ENCODE measurements around the gene HOXC6. TPM values are rescaled to one million over a fixed set of nuclear protein-coding genes. Genes with fewer than 3 reads are reported as not detected.
"Not testable (repeated sequence)": the region's sequence is repeated elsewhere in the genome, so short reads cannot be mapped to it uniquely, and the experiment has no call there.

Gene HOXC6
- polyA plus RNA-seq, 1 donor = 16.3 TPM

DNA sequence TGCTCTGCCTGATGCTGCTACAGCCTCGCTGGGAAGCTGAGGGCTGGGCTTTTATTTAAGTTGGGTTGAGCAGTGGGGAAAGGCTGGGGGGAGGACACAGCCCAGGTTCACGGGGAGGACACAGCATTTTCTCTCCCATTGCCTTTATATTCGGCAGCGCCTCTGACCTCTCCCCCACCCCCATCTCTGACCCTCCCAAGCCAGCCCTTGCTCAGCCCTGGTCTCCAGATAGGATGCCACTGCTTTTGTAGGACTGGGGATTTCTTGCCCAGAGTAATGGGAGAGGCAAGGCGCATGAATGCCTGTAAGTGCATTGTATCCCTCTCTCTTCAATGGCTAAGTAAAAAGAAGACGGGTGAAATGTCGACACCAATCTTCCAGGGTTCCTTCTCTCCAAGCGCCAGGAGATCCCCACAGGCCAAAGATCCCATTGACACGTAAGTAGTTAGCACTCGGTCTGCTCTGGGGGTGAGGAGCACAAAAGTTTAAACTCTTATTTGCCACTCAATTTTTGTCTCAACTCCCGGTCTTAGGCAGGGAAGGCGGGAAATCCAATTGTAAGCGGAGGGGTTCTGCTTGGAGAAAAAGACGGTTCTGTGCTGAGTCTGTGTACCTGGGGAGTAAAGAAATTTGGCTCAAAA lies 30.0 kb downstream of the HOXC6 start:
- no peak for DNase-seq

DNA sequence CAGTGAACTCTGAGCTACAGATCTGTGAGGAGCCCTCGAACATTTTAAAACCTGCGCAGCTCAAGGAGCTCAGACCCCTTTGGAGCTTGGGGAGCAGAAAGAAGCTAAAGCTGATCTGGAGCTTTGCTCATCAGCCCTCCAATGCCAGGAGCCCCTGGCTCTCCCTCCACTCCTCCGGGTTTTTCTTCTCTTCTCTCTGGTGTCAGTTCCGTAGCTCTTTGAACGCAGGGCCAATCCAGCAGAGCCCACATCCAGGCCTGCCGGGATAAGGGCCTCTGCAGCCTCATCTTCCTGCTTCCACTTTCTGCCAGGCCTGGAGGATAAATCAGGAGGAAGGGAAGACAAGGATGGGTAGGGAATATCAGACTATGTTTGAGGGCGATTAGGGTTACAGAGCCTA lies 31.4 kb downstream of the HOXC6 start:
- no peak for DNase-seq

DNA sequence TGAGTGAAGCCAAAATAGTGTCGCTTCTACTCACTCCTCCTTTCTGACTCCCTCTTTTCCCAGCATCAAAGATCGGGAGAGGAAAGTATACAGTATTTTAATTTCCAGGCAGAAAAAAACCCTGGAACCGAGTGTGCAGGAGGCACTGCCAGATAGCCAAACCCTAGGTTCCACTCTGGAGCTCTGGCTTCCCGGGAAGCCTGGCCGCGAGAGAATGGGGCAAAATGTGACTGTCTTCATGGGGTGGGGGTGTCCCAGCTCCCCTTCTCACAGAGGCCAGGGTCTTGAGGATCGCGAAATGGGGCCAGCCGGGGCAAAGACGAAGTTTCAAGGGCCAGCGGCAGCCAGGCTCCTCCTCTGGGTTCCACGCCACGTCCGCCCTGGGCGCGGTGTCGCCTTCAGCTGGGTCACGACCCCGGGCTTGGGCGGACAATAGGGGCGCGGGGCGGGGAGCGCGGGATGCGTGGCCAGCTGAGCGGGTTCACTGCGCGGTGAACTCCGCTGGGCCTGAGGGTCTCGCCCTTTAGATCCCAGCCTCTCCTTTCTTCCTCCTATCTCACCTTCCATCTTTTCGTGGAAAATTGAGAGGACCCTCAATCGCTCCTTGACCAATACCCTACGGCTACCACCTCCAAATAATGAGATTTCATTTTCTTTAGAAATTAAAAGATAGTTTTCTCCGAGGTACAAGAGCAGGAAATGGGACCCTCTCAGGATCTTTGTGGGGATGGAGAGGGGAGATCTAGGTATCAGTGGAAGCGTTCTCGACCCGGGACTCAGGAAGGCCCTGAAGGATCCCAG lies 32.1 kb downstream of the HOXC6 start:
- DNase-seq = no peak

DNA sequence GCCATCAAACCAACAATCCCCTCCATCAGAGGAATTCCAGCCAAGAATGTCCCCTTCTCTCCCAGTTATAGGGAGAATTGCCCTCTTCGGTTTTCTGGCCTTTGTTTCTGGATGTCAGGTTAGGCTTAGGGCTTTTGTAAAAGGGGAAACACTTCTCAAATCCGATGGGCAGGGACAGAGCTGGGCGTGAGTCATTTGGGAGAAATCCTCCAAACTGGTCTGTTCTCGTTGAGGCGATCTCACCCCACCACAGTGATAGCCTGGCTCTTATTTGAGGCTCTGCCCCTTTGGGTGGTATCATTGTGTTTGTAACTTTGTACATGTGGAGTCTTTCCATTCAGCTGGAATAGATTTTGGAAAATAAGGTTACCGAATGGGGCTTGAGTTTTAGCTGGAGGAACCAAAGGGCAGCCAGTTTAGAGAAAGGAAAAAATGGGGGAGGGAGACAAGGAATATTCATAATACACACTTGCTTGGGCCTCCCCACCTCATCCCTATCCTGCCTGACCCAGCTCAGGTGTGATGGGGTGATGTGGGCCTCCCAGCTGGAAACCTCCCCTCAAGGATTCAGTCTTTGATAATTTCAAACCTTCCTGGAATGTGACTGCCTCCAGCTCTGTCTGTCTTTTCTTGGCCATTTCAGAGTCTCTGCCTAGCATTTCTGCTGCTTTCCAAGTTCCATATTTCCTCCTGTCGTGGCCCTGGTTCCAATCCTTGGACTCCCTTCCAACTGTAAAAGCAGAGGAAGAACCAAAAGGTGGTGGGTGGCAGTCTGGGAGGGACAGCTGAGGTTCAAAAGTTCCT lies 32.9 kb downstream of the HOXC6 start:
- DNase-seq = no peak

DNA sequence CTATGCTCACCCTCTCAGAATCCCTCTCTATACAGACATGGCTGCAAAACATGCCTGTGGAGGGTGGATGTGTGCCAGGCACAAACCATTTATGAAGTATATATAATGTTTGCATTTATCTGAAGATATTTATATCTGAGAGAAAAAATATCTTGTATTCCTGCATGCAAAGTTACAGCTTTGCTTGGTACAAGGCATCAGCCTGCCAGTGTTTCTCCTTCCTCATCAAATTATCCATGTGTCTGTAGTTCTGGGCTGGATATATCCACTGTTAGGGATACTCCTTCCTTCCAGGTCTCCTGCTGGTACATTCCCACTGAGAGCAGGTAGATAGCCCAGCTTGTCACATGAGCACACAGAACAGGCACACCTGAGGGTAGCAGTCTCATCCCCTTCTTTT lies 37.4 kb downstream of the HOXC6 start:
- no peak for DNase-seq

DNA sequence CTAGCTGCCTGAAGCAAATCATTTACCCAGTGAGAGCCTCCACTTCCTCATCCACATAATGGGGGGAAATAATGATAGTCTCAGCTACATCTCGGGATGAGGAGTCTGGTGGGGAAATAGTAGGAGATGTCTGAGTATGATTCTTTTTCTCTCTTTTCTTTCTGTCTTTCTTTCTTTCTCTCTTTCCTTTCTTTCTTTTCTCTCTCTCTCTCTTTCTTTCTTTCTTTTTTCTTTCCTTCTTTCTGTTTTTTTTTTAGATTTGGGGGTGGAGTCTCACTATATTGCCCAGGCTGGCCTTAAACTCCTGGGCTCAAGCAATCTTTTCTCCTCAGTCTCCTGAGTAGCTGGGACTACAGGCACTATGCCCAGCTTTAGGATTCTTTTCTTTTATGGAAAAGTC lies 38.2 kb downstream of the HOXC6 start:
- no peak for DNase-seq

DNA sequence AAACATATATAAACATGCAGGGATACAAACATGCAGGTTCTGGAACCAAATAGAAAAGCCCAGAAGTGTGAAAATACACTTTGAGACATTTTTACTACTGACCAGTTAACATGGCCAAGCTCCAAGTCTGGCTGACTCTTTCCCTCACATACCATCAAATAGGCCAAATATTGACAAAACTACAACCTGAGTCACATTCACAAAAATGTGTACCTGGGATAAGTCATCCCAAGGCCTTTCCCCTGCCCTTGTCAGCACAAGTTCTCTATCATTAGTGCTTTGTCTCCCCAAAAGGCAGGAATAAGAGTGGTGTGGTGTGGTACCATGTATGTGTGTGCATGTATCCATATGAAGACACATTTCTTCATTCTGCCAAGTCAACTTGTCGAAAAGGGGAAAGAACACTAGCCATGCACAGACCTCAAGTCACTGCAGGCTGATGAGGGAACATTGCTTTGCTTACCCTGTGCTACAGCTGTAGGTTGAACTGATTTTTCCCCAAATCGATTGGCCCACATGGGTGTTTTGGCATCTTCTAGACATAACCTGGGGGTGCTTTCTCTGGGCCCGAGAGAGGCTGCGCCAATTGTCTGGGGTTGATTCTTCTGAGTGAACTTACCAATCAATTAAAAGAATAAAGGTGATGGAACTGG lies 40.3 kb downstream of the HOXC6 start:
- no peak for DNase-seq

DNA sequence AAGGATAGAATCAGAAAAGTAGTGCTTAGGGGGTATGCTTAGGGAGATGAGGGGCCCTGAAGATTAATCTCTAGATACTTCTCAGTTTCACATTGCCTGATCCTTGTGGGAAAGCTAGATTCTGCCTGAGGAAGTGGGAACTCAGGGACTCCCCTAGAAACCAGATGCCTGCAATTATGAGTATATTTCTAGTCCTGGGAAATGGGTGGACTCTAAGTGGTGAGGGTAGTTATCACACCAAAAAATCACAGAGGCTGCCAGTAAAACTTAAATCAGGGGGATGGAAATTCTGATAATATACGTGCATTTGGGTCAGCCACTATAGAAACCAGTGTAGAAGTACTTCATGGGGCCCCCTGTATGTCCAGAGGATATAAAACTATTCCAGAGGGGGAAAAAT lies 43.7 kb downstream of the HOXC6 start:
- no peak for DNase-seq

DNA sequence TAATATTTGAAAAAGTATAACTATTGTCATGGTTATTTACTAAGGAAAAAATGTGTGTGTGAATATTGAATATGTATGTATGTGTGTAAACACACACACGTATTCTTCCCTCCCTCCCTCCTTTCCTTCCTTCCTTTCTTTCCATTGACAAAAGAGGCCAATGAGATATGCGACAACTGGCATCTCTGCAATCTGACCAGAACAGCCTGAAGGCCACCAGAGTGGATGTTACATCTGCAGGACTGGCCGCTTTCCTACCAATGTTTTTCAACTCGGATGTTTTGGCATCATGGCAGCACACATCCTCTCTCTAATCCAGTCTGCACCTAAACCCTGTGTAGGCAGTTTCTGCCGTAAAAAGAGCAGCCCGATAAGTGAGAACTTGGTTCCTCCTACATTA lies 46.1 kb downstream of the HOXC6 start:
- DNase-seq = no peak

DNA sequence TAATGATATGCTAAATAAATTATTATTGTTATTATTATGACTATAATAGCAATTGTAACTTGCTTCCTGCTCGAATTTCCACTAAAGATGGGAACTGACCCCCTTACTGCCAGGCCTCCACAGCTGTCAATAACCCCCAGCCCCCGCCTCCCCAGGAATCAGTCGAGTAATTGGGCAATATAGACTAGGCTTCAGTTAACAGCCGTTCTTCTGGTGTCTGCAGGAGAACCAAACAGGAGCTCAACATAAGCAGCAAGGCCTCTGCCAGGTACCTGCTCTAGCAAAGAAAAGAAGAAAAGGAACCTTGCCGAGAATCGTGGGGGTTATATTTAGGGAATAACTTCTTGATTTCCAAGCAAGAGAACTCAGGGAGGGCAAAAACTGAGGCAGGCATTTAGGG lies 47.2 kb downstream of the HOXC6 start:
- DNase-seq = no peak

DNA sequence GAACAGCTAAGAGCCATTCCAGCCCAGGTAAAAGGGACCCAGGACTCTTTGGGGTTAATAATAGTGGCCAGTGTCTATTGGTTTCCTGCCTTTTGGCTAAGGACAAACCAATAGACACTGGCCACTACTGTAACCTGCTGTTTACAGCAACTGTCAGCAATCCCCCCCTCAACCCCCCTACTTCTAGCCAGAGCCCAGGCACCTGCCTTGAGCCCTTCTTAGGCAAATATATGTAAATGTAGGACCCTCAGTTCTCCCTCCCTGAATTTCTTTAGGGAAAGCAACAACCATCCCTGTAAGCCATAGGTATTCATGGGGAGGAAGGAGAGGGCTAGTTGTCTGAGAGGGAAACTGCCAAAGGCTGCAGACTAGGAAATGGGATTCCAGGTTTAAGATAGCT lies 47.7 kb downstream of the HOXC6 start:
- no peak for DNase-seq

DNA sequence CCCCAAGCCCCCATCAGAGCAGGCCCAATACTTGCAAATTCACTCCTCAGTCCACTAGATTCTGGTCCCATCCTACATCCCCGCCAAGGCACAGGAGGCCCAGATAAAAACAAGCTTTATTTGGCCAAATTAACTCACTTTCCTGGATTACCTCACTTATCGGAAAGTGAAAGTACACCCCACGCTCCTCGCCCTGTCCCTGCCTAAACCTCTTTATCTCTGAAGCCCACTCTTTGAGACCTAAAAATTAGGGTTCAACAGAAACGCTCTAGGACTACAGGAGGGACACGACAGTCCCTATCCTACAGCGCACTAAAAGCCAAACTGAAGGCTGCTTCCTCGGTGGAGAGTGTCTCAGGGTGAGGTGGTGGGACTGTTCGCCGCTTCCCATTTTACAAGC lies 49.6 kb downstream of the HOXC6 start:
- not testable (repeated sequence) for DNase-seq

DNA sequence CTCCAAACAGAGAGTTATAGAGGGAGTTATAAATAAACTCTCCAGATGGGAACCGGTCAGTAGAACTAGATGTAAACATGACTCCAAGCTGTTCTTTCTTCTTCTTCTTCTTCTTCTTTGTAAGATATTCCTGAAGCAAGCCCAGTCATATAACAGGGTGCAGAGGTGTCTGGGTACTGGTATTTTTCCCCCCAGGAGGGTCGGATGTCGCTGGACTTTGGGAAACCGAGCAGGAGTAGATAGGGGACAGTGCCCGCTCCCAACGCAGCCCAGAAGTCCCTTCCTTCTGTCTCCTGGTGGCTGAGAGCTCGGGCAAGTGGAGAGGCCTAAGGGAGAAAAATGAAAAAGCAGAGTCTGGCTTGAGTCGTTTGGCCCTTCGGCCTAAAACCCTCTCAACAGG lies 50.9 kb downstream of the HOXC6 start:
- not testable (repeated sequence) for DNase-seq

Other genes starting within 250 kb of the HOXC6 start
- 0.10 TPM for gene HOXC13, start 89.6 kb upstream of the HOXC6 start, polyA plus RNA-seq (ENCODE audit: insufficient read length)
- 0.48 TPM for gene HOXC12, start 73.5 kb upstream of the HOXC6 start, polyA plus RNA-seq (ENCODE audit: insufficient read length)
- gene HOXC11, start 55.3 kb upstream of the HOXC6 start, polyA plus RNA-seq (ENCODE audit: insufficient read length) = 7.1 TPM
- gene HOTAIR, start 53.5 kb upstream of the HOXC6 start, polyA plus RNA-seq (ENCODE audit: insufficient read length) = 7.6 TPM
- gene HOXC10, start 43.3 kb upstream of the HOXC6 start, polyA plus RNA-seq (ENCODE audit: insufficient read length) = 57.9 TPM
- 17.4 TPM for gene HOXC9, start 28.3 kb upstream of the HOXC6 start, polyA plus RNA-seq (ENCODE audit: insufficient read length)
- gene HOXC8, start 19.5 kb upstream of the HOXC6 start, polyA plus RNA-seq (ENCODE audit: insufficient read length) = 6.6 TPM
- gene HOXC5, start 4.6 kb downstream of the HOXC6 start, polyA plus RNA-seq (ENCODE audit: insufficient read length) = 1.8 TPM
- gene HOXC4, start 25.4 kb downstream of the HOXC6 start, polyA plus RNA-seq (ENCODE audit: insufficient read length) = 21.4 TPM
- gene SMUG1, start 160.5 kb downstream of the HOXC6 start, polyA plus RNA-seq (ENCODE audit: insufficient read length) = 27.6 TPM